Nephron (organoid): ENCODE data around the gene AIF1L.

ENCODE experiments used
- H3K27ac Mint-ChIP-seq, 3 experiments: 2 replicates each; pipeline ENCODE4 v1.8.0; 2020; ENCODE audit warnings: mixed read lengths in 3 of 3, mild to moderate bottlenecking in 2 of 3, moderate library complexity in 1 of 3
- H3K27me3 Mint-ChIP-seq: 2 replicates; pipeline ENCODE4 v1.8.0; 2021; ENCODE audit warnings: low read depth, mild to moderate bottlenecking, moderate library complexity, mixed read lengths
- H3K36me3 Mint-ChIP-seq: 2 replicates; pipeline ENCODE4 v1.8.0; 2020; ENCODE audit warnings: low read depth, mixed read lengths
- H3K4me1 Mint-ChIP-seq: 2 replicates; pipeline ENCODE4 v1.8.0; 2020; ENCODE audit warnings: mixed read lengths
- H3K4me3 Mint-ChIP-seq, 3 experiments: 2 replicates each; pipeline ENCODE4 v1.8.0; 2020; ENCODE audit warnings: mild to moderate bottlenecking in 3 of 3, mixed read lengths in 3 of 3, moderate library complexity in 2 of 3
- H3K9me3 Mint-ChIP-seq: 2 replicates; pipeline ENCODE4 v1.8.0; 2020; ENCODE audit warnings: mixed read lengths
- CTCF ChIP-seq, 3 experiments: fragments of 200-600 bp; sonication (generic); IDR thresholded peaks; one replicate each; pipeline ENCODE4 v1.5.0; 2021; ENCODE audit warnings: antibody characterized with exemption in 3 of 3; ENCODE audit not compliant: unreplicated experiment in 3 of 3

AIF1L gene

GRCh38 chr9:131050831-131051230 is 45.5 kb upstream of the AIF1L start:
- Mint-ChIP-seq H3K27me3 (peaks cover 1% of the 10 kb centered on the region), H3K9me3 (peaks cover 2% of the 10 kb centered on the region), H3K4me3 (no peak overlapping the region), H3K36me3 (peaks cover 7% of the 10 kb centered on the region), H3K27ac (no peak overlapping the region), H3K4me1 (no peaks in the 10 kb centered on the region)
- TF ChIP-seq CTCF (IDR thresholded peaks at IDR 0.05; ENCODE audit: unreplicated experiment in 3 of 3), result no peak

GRCh38 chr9:131051592-131052517 is 44.5 kb upstream of the AIF1L start:
- TF ChIP-seq CTCF (IDR thresholded peaks at IDR 0.05; ENCODE audit: unreplicated experiment in 3 of 3), result no peak
- Mint-ChIP-seq H3K27ac (no peak overlapping the region), H3K36me3 (peaks cover 7% of the 10 kb centered on the region), H3K4me3 (no peak overlapping the region), H3K9me3 (peaks cover 2% of the 10 kb centered on the region), H3K4me1 (no peaks in the 10 kb centered on the region), H3K27me3 (no peaks in the 10 kb centered on the region)

- Mint-ChIP-seq H3K36me3 (peaks cover 4% of the 10 kb centered on the region), H3K27me3 (no peaks in the 10 kb centered on the region), H3K4me3 (no peak overlapping the region), H3K27ac (no peak overlapping the region), H3K9me3 (no peaks in the 10 kb centered on the region), H3K4me1 (no peaks in the 10 kb centered on the region)
- no peak for TF ChIP-seq CTCF (IDR thresholded peaks at IDR 0.05; ENCODE audit: unreplicated experiment in 3 of 3)
Measured at GRCh38 chr9:131053896-131054295, 42.4 kb upstream of the AIF1L start.

GRCh38 chr9:131056781-131057506 is 39.4 kb upstream of the AIF1L start:
- no peak overlapping the region for H3K4me3 Mint-ChIP-seq
- TF ChIP-seq CTCF (IDR thresholded peaks at IDR 0.05; ENCODE audit: unreplicated experiment in 3 of 3), result no peak
- H3K9me3 Mint-ChIP-seq, result no peaks in the 10 kb centered on the region
- no peaks in the 10 kb centered on the region for H3K36me3 Mint-ChIP-seq
- H3K27ac Mint-ChIP-seq, result no peak overlapping the region
- no peaks in the 10 kb centered on the region for H3K4me1 Mint-ChIP-seq
- no peaks in the 10 kb centered on the region for H3K27me3 Mint-ChIP-seq

GRCh38 chr9:131060900-131061630 is 35.3 kb upstream of the AIF1L start:
- Mint-ChIP-seq H3K27me3 (peaks cover 4% of the 10 kb centered on the region), H3K4me3 (no peak overlapping the region), H3K4me1 (no peaks in the 10 kb centered on the region), H3K27ac (no peak overlapping the region), H3K9me3 (no peaks in the 10 kb centered on the region), H3K36me3 (peaks cover 10% of the 10 kb centered on the region)
- no peak for TF ChIP-seq CTCF (IDR thresholded peaks at IDR 0.05; ENCODE audit: unreplicated experiment in 3 of 3)
